Measurements from ENCODE around the gene MTHFS.

DNA sequence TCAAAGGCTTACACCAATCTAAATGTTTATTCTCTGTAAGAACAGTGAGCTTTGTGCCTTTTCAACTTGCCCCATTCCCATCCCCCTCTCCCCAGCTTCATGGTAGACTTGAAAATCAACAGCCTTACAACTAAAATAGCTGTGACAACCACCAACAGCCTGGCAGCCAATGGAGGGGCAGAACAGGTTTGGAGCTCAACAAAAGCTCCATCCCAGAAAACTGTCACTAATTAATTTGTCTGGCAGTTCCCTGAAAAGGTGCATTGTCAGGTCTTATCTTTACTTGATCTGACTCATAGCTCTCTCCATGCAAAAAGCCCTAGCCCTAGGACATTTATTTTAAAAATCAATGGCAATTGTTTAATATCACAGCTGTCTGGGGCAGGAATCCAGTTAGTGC, 22.6 kb downstream of the MTHFS start:
- TF ChIP-seq, protein P1, sequence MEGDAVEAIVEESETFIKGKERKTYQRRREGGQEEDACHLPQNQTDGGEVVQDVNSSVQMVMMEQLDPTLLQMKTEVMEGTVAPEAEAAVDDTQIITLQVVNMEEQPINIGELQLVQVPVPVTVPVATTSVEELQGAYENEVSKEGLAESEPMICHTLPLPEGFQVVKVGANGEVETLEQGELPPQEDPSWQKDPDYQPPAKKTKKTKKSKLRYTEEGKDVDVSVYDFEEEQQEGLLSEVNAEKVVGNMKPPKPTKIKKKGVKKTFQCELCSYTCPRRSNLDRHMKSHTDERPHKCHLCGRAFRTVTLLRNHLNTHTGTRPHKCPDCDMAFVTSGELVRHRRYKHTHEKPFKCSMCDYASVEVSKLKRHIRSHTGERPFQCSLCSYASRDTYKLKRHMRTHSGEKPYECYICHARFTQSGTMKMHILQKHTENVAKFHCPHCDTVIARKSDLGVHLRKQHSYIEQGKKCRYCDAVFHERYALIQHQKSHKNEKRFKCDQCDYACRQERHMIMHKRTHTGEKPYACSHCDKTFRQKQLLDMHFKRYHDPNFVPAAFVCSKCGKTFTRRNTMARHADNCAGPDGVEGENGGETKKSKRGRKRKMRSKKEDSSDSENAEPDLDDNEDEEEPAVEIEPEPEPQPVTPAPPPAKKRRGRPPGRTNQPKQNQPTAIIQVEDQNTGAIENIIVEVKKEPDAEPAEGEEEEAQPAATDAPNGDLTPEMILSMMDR (conservative IDR thresholded peaks at IDR 0.05) = no peak
- TF ChIP-seq EZH2 (IDR thresholded peaks at IDR 0.05; ENCODE audit: low read depth) = no peak

Data from PC-9 (cell line).